Fibroblast of lung (primary cell): Measurements from ENCODE around the gene ZBTB43. TPM values are rescaled to one million over a fixed set of nuclear protein-coding genes. Genes with fewer than 3 reads are reported as not detected.

Experiments
- DNase-seq, 2 donors: peaks; one replicate each; pipeline versions ENCODE4 v3.0.0 to v3.0.0-alpha.2; 2010; ENCODE audit warnings: low read depth in 2 of 2
- H2AFZ ChIP-seq: 2 replicates; pipeline ENCODE4 v1.5.1; 2012; ENCODE audit warnings: low read length, control low read depth, inconsistent platforms
- H3K27ac ChIP-seq: 2 replicates; pipeline ENCODE4 v1.5.1; 2011; ENCODE audit warnings: low read length, control low read depth; ENCODE audit not compliant: insufficient read depth
- H3K27me3 ChIP-seq: 2 replicates; pipeline ENCODE4 v1.5.1; 2011; ENCODE audit warnings: mild to moderate bottlenecking, low read length; ENCODE audit not compliant: control insufficient read depth, insufficient read depth
- H3K36me3 ChIP-seq: 2 replicates; pipeline ENCODE4 v1.5.1; 2011; ENCODE audit warnings: low read length; ENCODE audit not compliant: control insufficient read depth, insufficient read depth
- H3K4me1 ChIP-seq: 2 replicates; pipeline ENCODE4 v1.5.1; 2011; ENCODE audit warnings: low read length; ENCODE audit not compliant: control insufficient read depth, insufficient read depth; ENCODE audit errors: extremely low read depth
- H3K4me2 ChIP-seq: 2 replicates; pipeline ENCODE4 v1.5.1; 2011; ENCODE audit warnings: low read length, control low read depth; ENCODE audit not compliant: insufficient read depth; ENCODE audit errors: extremely low read depth
- H3K4me3 ChIP-seq, 4 experiments: fragments of 200-600 bp in 1 of 4; sonication (generic) in 1 of 4; replicated peaks in 1 of 4; 2 replicates each; pipeline ENCODE4 v1.5.1; 2011 to 2016; ENCODE audit warnings: low read length in 4 of 4, low read depth in 3 of 4, mild to moderate bottlenecking in 3 of 4, control low read depth in 2 of 4, inconsistent platforms in 1 of 4, mixed read lengths in 1 of 4; ENCODE audit not compliant: insufficient read depth in 1 of 4; ENCODE audit errors: control extremely low read depth in 1 of 4
- H3K79me2 ChIP-seq: 2 replicates; pipeline ENCODE4 v1.5.1; 2012; ENCODE audit warnings: mild to moderate bottlenecking, low read length, inconsistent platforms; ENCODE audit not compliant: control insufficient read depth, insufficient read depth
- H3K9ac ChIP-seq: 2 replicates; pipeline ENCODE4 v1.5.1; 2011; ENCODE audit warnings: mild to moderate bottlenecking, low read length, control low read depth; ENCODE audit not compliant: insufficient read depth
- H3K9me3 ChIP-seq: 2 replicates; pipeline ENCODE4 v1.5.1; 2012; ENCODE audit warnings: low read depth, low read length; ENCODE audit not compliant: control insufficient read depth, insufficient read depth
- H4K20me1 ChIP-seq: 2 replicates; pipeline ENCODE4 v1.5.1; 2011; ENCODE audit warnings: low read length; ENCODE audit not compliant: control insufficient read depth, insufficient read depth; ENCODE audit errors: extremely low read depth
- CTCF ChIP-seq, 2 donors: IDR thresholded peaks in 1 of 2; conservative IDR thresholded peaks in 1 of 2; 1 replicate in 1 of 2; 2 replicates in 1 of 2; pipeline ENCODE4 v1.5.1; 2011 to 2012; ENCODE audit warnings: low read length in 2 of 2, control low read depth in 1 of 2, inconsistent platforms in 1 of 2, low read depth in 1 of 2, mild to moderate bottlenecking in 1 of 2
- EZH2 ChIP-seq: IDR thresholded peaks from 2 replicates; pipeline ENCODE4 v1.5.1; 2012; ENCODE audit warnings: low read length, control low read depth, mild to moderate bottlenecking; ENCODE audit errors: missing control alignments
- polyA plus RNA-seq, 2 donors: library from polyadenylated mRNA; depleted of rRNA in 1 of 2; stranded (reverse) in 1 of 2; unstranded in 1 of 2; fragments of >200 nt; gene quantifications; 2 replicates each; pipeline ENCODE4 v1.2.1, GENCODE V29; 2011 to 2012; ENCODE audit warnings: missing spikeins in 1 of 2
- total RNA-seq: library from RNA; depleted of rRNA; stranded (reverse); fragments of >200 nt; gene quantifications from 2 replicates; pipeline ENCODE4 v1.2.1, GENCODE V29; 2014

ZBTB43 gene
- total and polyA plus RNA-seq, 2 donors (not counting 1 experiment from before 2014, with no cell fraction given), result 6.8 to 12.6 TPM

- Histone ChIP-seq H2AFZ (no peak overlapping the region), H3K4me2 (no peak overlapping the region), H3K9me3 (no peaks in the 10 kb centered on the region), H3K4me3 (no peak overlapping the region), H3K79me2 (peaks cover 4% of the 10 kb centered on the region), H3K27ac (no peak overlapping the region), H3K4me1 (no peaks in the 10 kb centered on the region), H3K9ac (no peak overlapping the region), H3K36me3 (no peaks in the 10 kb centered on the region), H4K20me1 (no peaks in the 10 kb centered on the region), H3K27me3 (no peaks in the 10 kb centered on the region)
- TF ChIP-seq CTCF (conservative IDR thresholded peaks at IDR 0.05 in 1 of 2, IDR thresholded peaks at IDR 0.05 in 1 of 2; ENCODE audit: low read depth in 1 of 2, low read length in 2 of 2) (no peak), EZH2 (no peak)
- DNase-seq, result peak in 1 of 2 donors; percentile 47
Measured at GRCh38 chr9:126874546-126875314, 69.9 kb downstream of the ZBTB43 start.

DNA sequence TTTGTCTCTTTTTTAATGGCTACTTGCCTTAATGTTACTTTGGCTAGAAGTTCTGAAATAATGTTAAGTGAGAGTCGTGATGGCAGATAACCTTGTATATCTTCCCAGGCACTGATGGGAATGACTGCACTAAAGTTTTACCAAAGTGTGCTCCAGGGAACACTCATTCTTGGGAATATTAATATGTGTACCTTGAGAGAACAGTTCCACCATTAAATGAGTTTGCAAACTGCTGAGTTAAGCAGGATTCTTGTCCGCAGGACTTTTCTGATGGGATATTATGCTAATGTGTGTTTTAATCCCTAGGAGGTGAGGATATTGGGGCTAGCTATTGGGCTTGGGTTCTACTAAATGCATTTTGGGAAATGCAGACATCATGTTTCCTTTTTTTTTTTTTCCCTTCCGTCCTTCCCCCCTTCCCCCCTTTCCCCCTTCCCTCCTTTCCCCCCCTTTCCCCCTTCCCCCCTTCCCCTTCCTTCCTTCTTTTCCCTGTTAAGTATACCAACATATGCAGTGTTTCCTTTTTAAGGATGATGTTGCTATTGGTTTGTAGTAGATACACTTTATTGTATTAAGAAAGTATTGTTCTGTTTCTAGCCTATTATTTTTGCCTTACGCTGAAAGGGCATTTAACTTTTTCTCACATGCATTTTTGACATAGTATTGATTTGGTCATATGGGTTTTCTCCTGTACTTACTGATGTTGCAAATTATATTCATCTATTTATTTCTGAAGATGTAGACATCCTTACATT, 71.1 kb downstream of the ZBTB43 start:
- no peak overlapping the region for H2AFZ ChIP-seq
- H4K20me1 ChIP-seq, result no peaks in the 10 kb centered on the region
- no peak overlapping the region for H3K4me3 ChIP-seq
- H3K9me3 ChIP-seq, result no peaks in the 10 kb centered on the region
- H3K79me2 ChIP-seq, result peaks cover 3% of the 10 kb centered on the region
- TF ChIP-seq CTCF (conservative IDR thresholded peaks at IDR 0.05 in 1 of 2, IDR thresholded peaks at IDR 0.05 in 1 of 2; ENCODE audit: low read depth in 1 of 2, low read length in 2 of 2) (no peak), EZH2 (no peak)
- peaks cover 2% of the 10 kb centered on the region for H3K36me3 ChIP-seq
- H3K27ac ChIP-seq, result no peak overlapping the region
- H3K4me2 ChIP-seq, result no peak overlapping the region
- no peaks in the 10 kb centered on the region for H3K27me3 ChIP-seq
- H3K4me1 ChIP-seq, result no peaks in the 10 kb centered on the region
- no peak for DNase-seq
- no peak overlapping the region for H3K9ac ChIP-seq

DNA sequence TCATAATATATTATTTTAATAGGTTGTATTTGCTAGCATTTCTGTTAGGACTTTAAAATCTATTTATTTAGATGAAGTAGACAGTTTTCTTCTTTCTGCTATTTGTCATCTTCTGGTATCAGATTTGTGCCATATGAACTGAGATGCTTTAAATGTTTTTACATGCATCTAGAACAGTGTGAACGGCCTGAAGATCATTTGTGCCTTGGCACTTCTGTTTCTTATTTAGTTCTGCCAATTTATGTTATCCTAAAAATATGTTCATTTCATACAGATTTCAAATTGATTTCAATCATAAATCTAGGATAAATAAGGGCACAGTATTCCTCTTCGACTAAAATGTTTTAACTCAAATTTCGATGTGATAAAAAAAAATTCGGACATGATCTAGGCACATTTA, 71.7 kb downstream of the ZBTB43 start:
- no peak overlapping the region for H3K9ac ChIP-seq
- H3K27me3 ChIP-seq, result no peaks in the 10 kb centered on the region
- H3K4me2 ChIP-seq, result no peak overlapping the region
- H2AFZ ChIP-seq, result no peak overlapping the region
- peaks cover 2% of the 10 kb centered on the region for H3K36me3 ChIP-seq
- no peak for DNase-seq
- no peak for TF ChIP-seq EZH2
- no peak for TF ChIP-seq CTCF (conservative IDR thresholded peaks at IDR 0.05 in 1 of 2, IDR thresholded peaks at IDR 0.05 in 1 of 2; ENCODE audit: low read depth in 1 of 2, low read length in 2 of 2)
- no peaks in the 10 kb centered on the region for H3K4me1 ChIP-seq
- H4K20me1 ChIP-seq, result no peaks in the 10 kb centered on the region
- no peak overlapping the region for H3K4me3 ChIP-seq
- no peaks in the 10 kb centered on the region for H3K9me3 ChIP-seq
- no peak overlapping the region for H3K27ac ChIP-seq
- H3K79me2 ChIP-seq, result peaks cover 3% of the 10 kb centered on the region
